ENCODE results near the gene ZIC2. TPM values are rescaled to one million over a fixed set of nuclear protein-coding genes. Genes with fewer than 3 reads are reported as not detected.

ZIC2 gene
- total RNA-seq, 3 donors from 2014 or later, result 0.13 to 0.21 TPM; not detected in 1

Other genes with a start within 250 kb of the ZIC2 start
- not detected for gene ZIC5, start 10.0 kb upstream of the ZIC2 start, total RNA-seq
- gene PCCA, start 107.3 kb downstream of the ZIC2 start, total RNA-seq, result 1 to 10 TPM; 2.7 to 4.8 (median 2.9) TPM

Measured in activated T-cell treated with anti-CD3 and anti-CD28 coated beads, Interleukin-2, amount 50 U/mL, for 4 hours (primary cell).